Testis (tissue), 3 donors: ENCODE results near the gene SPOP. TPM values are rescaled to one million over a fixed set of nuclear protein-coding genes. Genes with fewer than 3 reads are reported as not detected.

Source experiments
- DNase-seq: peaks from one replicate; pipeline ENCODE4 v3.0.0-alpha.2; 2019
- H3K27ac ChIP-seq, 2 donors: fragments of 200-600 bp; sonication (generic); one replicate each; pipeline ENCODE4 v1.5.1; 2019
- H3K27me3 ChIP-seq: fragments of 200-600 bp; sonication (generic); one replicate; pipeline ENCODE4 v1.5.1; 2019
- H3K36me3 ChIP-seq: fragments of 200-600 bp; sonication (generic); one replicate; pipeline ENCODE4 v1.5.1; 2017; ENCODE audit warnings: low read depth; ENCODE audit errors: missing control alignments
- H3K4me1 ChIP-seq: fragments of 200-600 bp; sonication (generic); one replicate; pipeline ENCODE4 v1.5.1; 2019
- H3K4me3 ChIP-seq, 2 donors: fragments of 200-600 bp; sonication (generic); one replicate each; pipeline ENCODE4 v1.5.1; 2017 to 2019
- H3K9me3 ChIP-seq: fragments of 200-600 bp; sonication (generic); one replicate; pipeline ENCODE4 v1.5.1; 2017
- POLR2A ChIP-seq: fragments of 450-650 bp; IDR thresholded peaks from one replicate; pipeline ENCODE4 v1.6.1; 2017; ENCODE audit warnings: antibody characterized with exemption, mild to moderate bottlenecking, moderate library complexity
- WGBS, 2 donors: methylation state at CpG; one replicate each; pipeline ENCODE4 v1.1.5; 2018; 5-methylcytosine and 5-hydroxymethylcytosine counted together
- intact Hi-C: fragments of 100-400 bp; cut with DNase I; formaldehyde crosslinking; loops from one replicate; pipeline ENCODE4 v1.15.1; 2023; ENCODE audit warnings: low total_unique reads
- polyA plus RNA-seq: library from polyadenylated mRNA; stranded (reverse); fragments of 350-450 nt; fragmentation: Illumina TruSeq; extraction: RNeasy Lipid Tissue Mini Kit (QIAGEN cat#74804); gene quantifications from one replicate; pipeline ENCODE4 v1.2.3, GENCODE V29; 2014; ENCODE audit warnings: low read depth, low replicate concordance; ENCODE audit not compliant: insufficient read depth
- total RNA-seq, 2 donors: library from RNA; depleted of rRNA; stranded (reverse); fragments of >200 nt; gene quantifications; one replicate each; pipeline ENCODE4 v1.2.3, GENCODE V29; 2016
- TF ChIP-seq, protein P1 (sequence below), 3 experiments: fragments of 450-650 bp in 2 of 3; fragments of 200-600 bp in 1 of 3; sonication (generic) in 1 of 3; IDR thresholded peaks; one replicate each; pipeline ENCODE4 v1.5.1; 2016 to 2019; ENCODE audit warnings: antibody characterized with exemption in 3 of 3, mild to moderate bottlenecking in 2 of 3, moderate library complexity in 1 of 3

The SPOP gene
- total and polyA plus RNA-seq, 3 donors from 2014 or later: 39.6 to 60.6 (median 52.0) TPM

DNA sequence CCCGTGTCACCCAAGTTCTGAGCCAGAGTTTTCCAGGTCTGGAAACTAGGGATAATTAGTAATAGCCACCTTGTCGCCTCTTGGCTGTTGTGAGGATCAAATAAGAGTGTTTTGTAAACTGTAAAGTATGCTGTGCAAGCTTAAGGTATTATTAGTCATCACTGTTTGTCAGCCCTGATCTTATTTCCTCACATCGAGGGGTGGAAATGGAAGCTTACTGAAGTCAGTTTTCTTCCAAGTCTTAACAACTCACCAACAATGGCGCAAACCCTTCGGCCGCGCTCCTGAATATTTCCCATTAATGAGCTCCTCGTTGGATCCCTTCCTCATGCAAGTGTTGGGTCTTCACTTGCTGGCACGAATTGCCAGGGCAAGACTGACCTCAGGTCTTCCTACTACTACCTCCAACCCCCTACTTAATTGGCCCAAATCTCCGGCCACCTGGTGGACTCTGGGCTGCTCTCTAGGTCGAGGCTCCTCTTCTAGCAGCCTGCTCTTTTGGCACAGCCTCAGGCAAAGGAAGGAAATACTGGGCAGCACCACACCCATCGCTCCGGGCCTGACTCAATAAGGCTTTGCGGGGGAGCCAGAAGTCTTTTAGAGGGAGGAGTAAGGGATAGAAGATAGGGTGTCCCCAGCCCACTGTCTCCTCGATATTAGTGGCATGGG, 30.8 kb upstream of the SPOP start:
- TF ChIP-seq POLR2A: no peak
- TF ChIP-seq, protein P1, sequence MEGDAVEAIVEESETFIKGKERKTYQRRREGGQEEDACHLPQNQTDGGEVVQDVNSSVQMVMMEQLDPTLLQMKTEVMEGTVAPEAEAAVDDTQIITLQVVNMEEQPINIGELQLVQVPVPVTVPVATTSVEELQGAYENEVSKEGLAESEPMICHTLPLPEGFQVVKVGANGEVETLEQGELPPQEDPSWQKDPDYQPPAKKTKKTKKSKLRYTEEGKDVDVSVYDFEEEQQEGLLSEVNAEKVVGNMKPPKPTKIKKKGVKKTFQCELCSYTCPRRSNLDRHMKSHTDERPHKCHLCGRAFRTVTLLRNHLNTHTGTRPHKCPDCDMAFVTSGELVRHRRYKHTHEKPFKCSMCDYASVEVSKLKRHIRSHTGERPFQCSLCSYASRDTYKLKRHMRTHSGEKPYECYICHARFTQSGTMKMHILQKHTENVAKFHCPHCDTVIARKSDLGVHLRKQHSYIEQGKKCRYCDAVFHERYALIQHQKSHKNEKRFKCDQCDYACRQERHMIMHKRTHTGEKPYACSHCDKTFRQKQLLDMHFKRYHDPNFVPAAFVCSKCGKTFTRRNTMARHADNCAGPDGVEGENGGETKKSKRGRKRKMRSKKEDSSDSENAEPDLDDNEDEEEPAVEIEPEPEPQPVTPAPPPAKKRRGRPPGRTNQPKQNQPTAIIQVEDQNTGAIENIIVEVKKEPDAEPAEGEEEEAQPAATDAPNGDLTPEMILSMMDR (IDR thresholded peaks at IDR 0.05): no peak
- 29 to 39% methylated on average over 15 of the region's 15 CpGs for WGBS, 2 donors
- peak; percentile 23 for DNase-seq
- Histone ChIP-seq H3K9me3 (no peaks in the 10 kb centered on the region), H3K4me1 (peaks cover 16% of the 10 kb centered on the region), H3K27ac (peak overlapping the region; percentile 94 to 97), H3K27me3 (no peaks in the 10 kb centered on the region), H3K4me3 (peak overlapping the region; percentile 86 to 87), H3K36me3 (no peaks in the 10 kb centered on the region)
- intact Hi-C loops: loop anchor here (5.0 kb wide), 1 partner anchor 69 kb away; no protein-coding TSS in a partner anchor

DNA sequence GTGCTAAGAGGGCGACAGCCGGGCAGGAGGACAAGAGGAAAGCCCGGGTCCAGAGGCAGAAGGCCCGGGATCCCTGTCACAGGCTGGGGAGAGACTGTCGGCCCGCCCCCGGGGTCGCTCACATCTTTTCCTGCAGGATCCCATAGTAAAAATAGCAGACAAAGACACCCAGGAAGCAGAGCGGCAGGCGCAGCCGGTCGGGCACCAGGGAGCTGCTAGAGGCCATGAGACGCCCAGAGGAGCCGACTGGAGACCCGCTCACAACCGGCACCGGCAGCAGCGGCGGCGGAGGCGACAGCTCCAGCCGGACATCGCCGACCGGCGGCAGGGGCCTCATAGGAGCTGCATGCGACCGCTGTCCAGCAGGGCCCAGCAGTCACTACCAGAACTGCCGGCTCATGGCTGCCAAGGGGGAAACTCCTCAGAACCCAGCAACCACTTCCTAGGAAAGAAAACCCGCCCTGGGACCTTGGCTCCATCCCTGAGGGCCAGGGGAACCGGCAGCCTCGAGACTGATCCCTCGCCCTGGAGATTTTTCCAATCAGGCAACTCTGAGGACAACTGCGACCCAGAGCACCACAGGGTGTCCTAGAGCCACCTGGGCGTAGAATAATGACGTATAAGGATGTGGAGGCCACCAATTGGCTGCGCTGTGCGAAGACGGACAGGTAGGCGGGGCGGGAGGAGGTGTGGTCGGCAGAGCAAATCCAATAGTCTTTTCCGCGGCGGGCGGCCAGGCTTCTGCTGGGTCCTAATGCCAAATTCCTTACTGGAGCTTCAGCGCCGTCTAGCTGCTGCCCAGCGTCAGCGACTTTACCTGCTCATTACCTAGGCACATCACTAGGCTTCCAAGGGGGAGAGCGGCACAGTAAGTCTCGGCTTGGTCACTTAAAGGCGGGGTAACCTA, 30.0 kb upstream of the SPOP start, which contains the start of gene SLC35B1:
TSS of gene SLC35B1 (minus strand) at position 357 of the 907 bp plus-strand sequence. CDS start at position 226, 131 bp downstream.
- TF ChIP-seq, protein P1 (IDR thresholded peaks at IDR 0.05): peak; percentile 64 to 82 (median 70)
- TF ChIP-seq POLR2A: no peak
- Histone ChIP-seq H3K4me1 (peaks cover 16% of the 10 kb centered on the region), H3K4me3 (peak within 1 kb of the TSS; percentile 86 to 87), H3K27me3 (no peaks in the 10 kb centered on the region), H3K9me3 (no peaks in the 10 kb centered on the region), H3K36me3 (no peaks in the 10 kb centered on the region), H3K27ac (peak within 1 kb of the TSS; percentile 94 to 97)
- intact Hi-C loops: loop anchor here (5.0 kb wide), 1 partner anchor 69 kb away; no protein-coding TSS in a partner anchor
- peak; percentile 100 for DNase-seq
- 1 to 2% methylated on average over 34 to 53 of the region's 53 CpGs for WGBS, 2 donors

DNA sequence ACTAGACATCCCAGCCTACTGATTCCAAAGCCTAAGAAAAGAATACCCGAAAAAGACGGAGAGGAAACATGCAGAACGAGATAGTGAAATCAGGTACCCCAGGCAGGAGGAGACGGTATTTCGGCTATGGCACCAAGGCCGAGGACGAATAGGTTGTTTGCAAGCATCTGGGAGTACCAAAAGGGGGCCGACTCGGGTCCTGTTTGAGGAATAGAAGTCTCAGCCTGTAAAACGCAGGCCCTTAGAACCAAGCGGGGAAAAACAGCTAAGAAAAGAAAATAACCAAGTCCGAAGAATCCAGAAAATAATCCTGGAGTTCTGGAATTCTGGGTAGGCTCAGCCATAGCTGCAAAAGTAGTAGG, 29.3 kb upstream of the SPOP start:
- Histone ChIP-seq H3K4me1 (peaks cover 16% of the 10 kb centered on the region), H3K27ac (peak overlapping the region; percentile 94 to 97), H3K4me3 (peak overlapping the region; percentile 86 to 87), H3K27me3 (no peaks in the 10 kb centered on the region), H3K36me3 (no peaks in the 10 kb centered on the region), H3K9me3 (no peaks in the 10 kb centered on the region)
- 0% methylated on average over 12 of the region's 12 CpGs for WGBS, 2 donors
- TF ChIP-seq, protein P1 (IDR thresholded peaks at IDR 0.05): no peak
- TF ChIP-seq POLR2A: no peak
- intact Hi-C loops: loop anchor here (5.0 kb wide), 1 partner anchor 70 kb away; no protein-coding TSS in a partner anchor
- no peak for DNase-seq

DNA sequence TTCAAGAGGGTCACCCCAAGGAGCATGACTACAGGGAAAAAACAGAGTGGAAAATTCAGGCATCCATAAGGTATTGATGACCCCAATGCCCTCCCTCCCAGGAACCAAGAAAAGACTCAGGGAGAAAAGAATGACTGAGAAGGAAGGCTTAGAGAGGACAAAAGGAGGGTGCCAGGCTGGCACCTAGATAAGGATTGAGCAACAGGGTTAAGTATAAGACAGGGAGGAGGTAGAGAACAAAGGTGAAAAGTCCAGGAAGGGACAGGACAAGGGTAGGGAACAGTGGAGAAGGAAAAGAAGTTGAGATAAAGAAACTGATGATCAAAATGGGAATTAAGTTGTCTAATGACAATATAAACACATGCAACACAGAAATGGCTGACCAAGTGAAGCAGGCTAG, 27.4 kb upstream of the SPOP start:
- no peaks in the 10 kb centered on the region for H3K27me3 ChIP-seq

More for the DNA sequence above, 27.4 kb upstream of the SPOP start:
- H3K36me3 ChIP-seq: no peaks in the 10 kb centered on the region
- H3K27ac ChIP-seq: no peak overlapping the region
- peaks cover 16% of the 10 kb centered on the region for H3K4me1 ChIP-seq
- DNase-seq: no peak
- intact Hi-C loops: loop anchor here (5.0 kb wide), 1 partner anchor 72 kb away; no protein-coding TSS in a partner anchor
- H3K9me3 ChIP-seq: no peaks in the 10 kb centered on the region
- no peak overlapping the region for H3K4me3 ChIP-seq
- TF ChIP-seq, protein P1 (IDR thresholded peaks at IDR 0.05): no peak
- no peak for TF ChIP-seq POLR2A
